ENCODE measurements around the gene CNFN.

Gene CNFN

GRCh38 chr19:42380155-42380554, 9.9 kb downstream of the CNFN start:
- no peak overlapping the region for H2BK12ac ChIP-seq (ENCODE audit: low read length in 2 of 2)
- no peak overlapping the region for H3K18ac ChIP-seq (ENCODE audit: low read depth in 1 of 2, low read length in 2 of 2)
- no peak overlapping the region for H3K4ac ChIP-seq (ENCODE audit: low read depth in 1 of 2, low read length in 2 of 2)

DNA sequence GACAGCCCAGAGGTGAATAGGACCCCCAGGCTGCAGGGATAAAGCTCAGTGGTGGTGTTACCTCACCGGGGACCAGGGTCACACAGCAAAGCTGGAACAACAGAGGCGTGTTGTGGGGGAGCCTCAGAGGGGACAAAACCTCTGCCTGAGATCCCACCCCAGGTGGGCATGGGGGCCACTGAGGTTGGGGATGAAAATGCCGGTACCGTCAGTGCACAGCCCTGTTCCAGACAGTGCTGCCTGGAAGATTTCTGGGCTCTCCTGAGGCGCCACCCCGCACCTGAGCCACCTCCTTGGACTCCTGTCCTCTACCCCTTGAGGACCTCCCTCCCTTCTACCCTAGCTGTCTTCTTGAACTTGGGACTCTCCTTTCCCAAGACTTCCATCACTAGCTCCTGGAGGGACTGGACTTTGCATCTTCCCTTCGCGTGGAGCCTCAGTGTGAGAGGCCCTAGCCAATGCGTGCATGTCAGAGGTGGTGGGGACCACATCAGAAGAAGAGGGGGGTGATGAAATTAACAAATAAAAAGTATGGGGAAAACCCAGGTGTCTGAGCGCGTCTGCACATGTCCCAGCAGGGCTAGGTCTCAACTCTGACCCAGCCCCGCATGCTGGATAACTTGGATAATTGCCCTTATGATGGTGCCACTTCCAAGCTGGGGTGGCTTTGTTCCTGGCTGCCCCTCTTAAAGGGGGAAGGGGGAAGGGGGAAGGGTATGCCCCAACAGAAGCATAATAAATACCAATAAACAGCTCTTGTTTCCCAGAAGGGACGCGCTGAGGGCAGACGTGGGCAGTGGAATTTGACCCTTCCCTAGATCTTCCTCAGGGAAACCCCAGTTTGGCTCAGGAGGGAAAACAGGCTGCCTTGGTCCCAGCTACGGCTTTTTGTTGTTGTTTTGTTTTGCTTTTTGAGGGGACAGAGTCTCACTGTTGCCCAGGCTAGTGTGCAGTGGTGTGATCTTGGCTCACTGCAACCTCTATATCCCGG, 11.6 kb downstream of the CNFN start:
- 89% methylated on average over 17 of the region's 17 CpGs for WGBS
- H3K4ac ChIP-seq (ENCODE audit: low read depth in 1 of 2, low read length in 2 of 2) = no peak overlapping the region
- no peak overlapping the region for H3K4me2 ChIP-seq (ENCODE audit: low read length, poor library complexity, severe bottlenecking)
- no peak for DNase-seq
- no peak overlapping the region for H4K8ac ChIP-seq (ENCODE audit: low read length)
- H3K14ac ChIP-seq (ENCODE audit: low read length in 2 of 2) = no peak overlapping the region
- H3K9me3 ChIP-seq (ENCODE audit: control insufficient read depth, low read length) = no peaks in the 10 kb centered on the region
- H3K36me3 ChIP-seq (ENCODE audit: control insufficient read depth in 1 of 2, insufficient read depth in 2 of 2, low read depth in 1 of 2, low read length in 2 of 2) = peaks cover 11 to 26% of the 10 kb centered on the region in 2 experiments
- H3K27me3 ChIP-seq (ENCODE audit: control insufficient read depth in 1 of 2, insufficient read depth in 1 of 2, low read length in 2 of 2) = peaks cover 30 to 44% of the 10 kb centered on the region in 2 experiments
- no peak overlapping the region for H2BK120ac ChIP-seq (ENCODE audit: low read depth, low read length)
- no peak overlapping the region for H4K91ac ChIP-seq (ENCODE audit: low read length)
- no peak overlapping the region for H2AK5ac ChIP-seq (ENCODE audit: low read length, severe bottlenecking)
- no peak overlapping the region for H2BK15ac ChIP-seq (ENCODE audit: low read depth, poor library complexity, severe bottlenecking)
- H2BK5ac ChIP-seq (ENCODE audit: low read depth, low read length, poor library complexity, severe bottlenecking) = no peak overlapping the region
- no peak overlapping the region for H3K18ac ChIP-seq (ENCODE audit: low read depth in 1 of 2, low read length in 2 of 2)
- H3K23ac ChIP-seq (ENCODE audit: low read length in 2 of 2) = no peak overlapping the region
- no peaks in the 10 kb centered on the region for H3K4me1 ChIP-seq (ENCODE audit: control insufficient read depth, insufficient read depth, low read depth, low read length)
- H2AFZ ChIP-seq (ENCODE audit: low read depth, low read length) = no peak overlapping the region
- no peak overlapping the region for H3K4me3 ChIP-seq (ENCODE audit: insufficient read depth in 1 of 2, low read depth in 1 of 2, low read length in 2 of 2)
- H3K79me1 ChIP-seq (replicated peaks; ENCODE audit: low read length, poor library complexity, severe bottlenecking) = no peaks in the 10 kb centered on the region
- H2BK12ac ChIP-seq (ENCODE audit: low read length in 2 of 2) = no peak overlapping the region
- no peak overlapping the region for H3K9ac ChIP-seq (ENCODE audit: low read length)
- H3K27ac ChIP-seq (ENCODE audit: low read length, poor library complexity, severe bottlenecking) = no peak overlapping the region

More at GRCh38 chr19:42380155-42380554, 9.9 kb downstream of the CNFN start:
- Histone ChIP-seq H2BK15ac (ENCODE audit: low read depth, poor library complexity, severe bottlenecking) (no peak overlapping the region), H4K8ac (ENCODE audit: low read length) (no peak overlapping the region), H3K27ac (ENCODE audit: low read length, poor library complexity, severe bottlenecking) (no peak overlapping the region), H3K23ac (ENCODE audit: low read length in 2 of 2) (no peak overlapping the region), H4K91ac (ENCODE audit: low read length) (no peak overlapping the region), H2BK5ac (ENCODE audit: low read depth, low read length, poor library complexity, severe bottlenecking) (no peak overlapping the region), H3K14ac (ENCODE audit: low read length in 2 of 2) (no peak overlapping the region), H3K4me2 (ENCODE audit: low read length, poor library complexity, severe bottlenecking) (no peak overlapping the region), H2BK120ac (ENCODE audit: low read depth, low read length) (no peak overlapping the region), H3K79me1 (replicated peaks; ENCODE audit: low read length, poor library complexity, severe bottlenecking) (no peaks in the 10 kb centered on the region), H3K4me3 (ENCODE audit: insufficient read depth in 1 of 2, low read depth in 1 of 2, low read length in 2 of 2) (no peak overlapping the region), H3K4me1 (ENCODE audit: control insufficient read depth, insufficient read depth, low read depth, low read length) (no peaks in the 10 kb centered on the region), H2AK5ac (ENCODE audit: low read length, severe bottlenecking) (no peak overlapping the region), H3K27me3 (ENCODE audit: control insufficient read depth in 1 of 2, insufficient read depth in 1 of 2, low read length in 2 of 2) (peaks cover 30 to 44% of the 10 kb centered on the region in 2 experiments), H3K9ac (ENCODE audit: low read length) (no peak overlapping the region), H3K36me3 (ENCODE audit: control insufficient read depth in 1 of 2, insufficient read depth in 2 of 2, low read depth in 1 of 2, low read length in 2 of 2) (peaks cover 4 to 18% of the 10 kb centered on the region in 2 experiments), H3K9me3 (ENCODE audit: control insufficient read depth, low read length) (no peaks in the 10 kb centered on the region), H2AFZ (ENCODE audit: low read depth, low read length) (no peak overlapping the region)
- no peak for DNase-seq
- 99% methylated on average over 3 of the region's 6 CpGs for WGBS

DNA sequence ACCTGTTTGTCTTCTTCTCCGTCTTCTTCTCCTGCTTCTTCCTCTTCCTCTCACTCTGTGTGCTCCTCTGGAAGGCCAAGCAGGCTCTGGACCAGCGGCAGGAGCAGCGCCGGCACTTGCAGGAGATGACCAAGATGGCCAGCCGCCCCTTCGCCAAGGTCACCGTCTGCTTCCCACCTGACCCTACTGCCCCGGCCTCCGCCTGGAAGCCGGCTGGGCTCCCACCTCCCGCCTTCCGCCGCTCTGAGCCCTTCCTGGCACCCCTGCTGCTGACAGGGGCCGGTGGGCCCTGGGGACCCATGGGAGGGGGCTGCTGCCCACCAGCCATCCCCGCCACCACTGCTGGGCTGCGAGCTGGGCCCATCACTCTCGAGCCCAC, 13.9 kb downstream of the CNFN start:
- Histone ChIP-seq H3K4me2 (ENCODE audit: low read length, poor library complexity, severe bottlenecking) (no peak overlapping the region), H3K14ac (ENCODE audit: low read length in 2 of 2) (no peak overlapping the region), H2BK12ac (ENCODE audit: low read length in 2 of 2) (no peak overlapping the region), H3K9me3 (ENCODE audit: control insufficient read depth, low read length) (no peaks in the 10 kb centered on the region), H3K27me3 (ENCODE audit: control insufficient read depth in 1 of 2, insufficient read depth in 1 of 2, low read length in 2 of 2) (peaks cover 17 to 24% of the 10 kb centered on the region in 2 experiments), H4K8ac (ENCODE audit: low read length) (no peak overlapping the region), H3K79me1 (replicated peaks; ENCODE audit: low read length, poor library complexity, severe bottlenecking) (no peaks in the 10 kb centered on the region), H3K4ac (ENCODE audit: low read depth in 1 of 2, low read length in 2 of 2) (no peak overlapping the region), H3K36me3 (ENCODE audit: control insufficient read depth in 1 of 2, insufficient read depth in 2 of 2, low read depth in 1 of 2, low read length in 2 of 2) (peaks cover 16 to 33% of the 10 kb centered on the region in 2 experiments), H2BK5ac (ENCODE audit: low read depth, low read length, poor library complexity, severe bottlenecking) (no peak overlapping the region), H2AFZ (ENCODE audit: low read depth, low read length) (no peak overlapping the region), H3K27ac (ENCODE audit: low read length, poor library complexity, severe bottlenecking) (no peak overlapping the region), H2AK5ac (ENCODE audit: low read length, severe bottlenecking) (no peak overlapping the region), H4K91ac (ENCODE audit: low read length) (no peak overlapping the region), H3K4me3 (ENCODE audit: insufficient read depth in 1 of 2, low read depth in 1 of 2, low read length in 2 of 2) (no peak overlapping the region), H2BK15ac (ENCODE audit: low read depth, poor library complexity, severe bottlenecking) (no peak overlapping the region), H3K9ac (ENCODE audit: low read length) (no peak overlapping the region), H3K18ac (ENCODE audit: low read depth in 1 of 2, low read length in 2 of 2) (no peak overlapping the region), H3K23ac (ENCODE audit: low read length in 2 of 2) (no peak overlapping the region), H2BK120ac (ENCODE audit: low read depth, low read length) (no peak overlapping the region), H3K4me1 (ENCODE audit: control insufficient read depth, insufficient read depth, low read depth, low read length) (no peaks in the 10 kb centered on the region)
- no peak for DNase-seq
- WGBS = 98% methylated on average over 17 of the region's 17 CpGs

DNA sequence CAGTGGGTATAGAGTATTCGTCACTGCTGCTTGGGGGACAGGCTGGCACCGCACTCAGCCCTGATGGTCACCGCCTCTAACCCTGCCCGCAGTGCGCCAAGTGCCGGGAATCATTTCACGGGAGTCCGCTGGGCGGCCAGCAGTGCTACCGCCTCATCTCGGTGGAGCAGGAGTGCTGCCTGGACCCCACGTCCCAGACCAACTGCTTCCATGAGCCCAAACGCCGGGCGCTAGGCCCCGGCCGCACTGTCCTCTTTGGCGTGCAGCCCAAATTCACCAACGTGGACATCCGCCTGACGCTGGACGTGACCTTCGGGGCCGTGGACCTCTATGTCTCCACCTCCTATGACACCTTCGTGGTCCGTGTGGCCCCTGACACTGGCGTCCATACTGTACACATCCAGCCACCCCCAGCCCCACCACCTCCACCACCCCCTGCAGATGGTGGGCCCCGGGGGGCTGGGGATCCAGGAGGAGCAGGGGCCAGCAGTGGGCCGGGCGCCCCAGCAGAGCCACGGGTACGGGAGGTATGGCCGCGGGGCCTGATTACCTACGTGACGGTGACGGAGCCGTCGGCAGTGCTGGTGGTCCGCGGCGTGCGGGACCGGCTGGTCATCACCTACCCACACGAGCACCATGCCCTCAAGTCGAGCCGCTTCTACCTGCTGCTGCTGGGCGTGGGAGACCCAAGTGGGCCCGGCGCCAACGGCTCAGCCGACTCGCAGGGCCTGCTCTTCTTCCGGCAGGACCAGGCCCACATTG, 14.5 kb downstream of the CNFN start:
- Histone ChIP-seq H3K4me3 (ENCODE audit: insufficient read depth in 1 of 2, low read depth in 1 of 2, low read length in 2 of 2) (no peak overlapping the region), H4K8ac (ENCODE audit: low read length) (no peak overlapping the region)

More for the DNA sequence above, 14.5 kb downstream of the CNFN start:
- peaks cover 14 to 20% of the 10 kb centered on the region in 2 experiments for H3K27me3 ChIP-seq (ENCODE audit: control insufficient read depth in 1 of 2, insufficient read depth in 1 of 2, low read length in 2 of 2)
- no peak overlapping the region for H3K23ac ChIP-seq (ENCODE audit: low read length in 2 of 2)
- H3K9me3 ChIP-seq (ENCODE audit: control insufficient read depth, low read length) = no peaks in the 10 kb centered on the region
- H3K27ac ChIP-seq (ENCODE audit: low read length, poor library complexity, severe bottlenecking) = no peak overlapping the region
- no peak overlapping the region for H3K9ac ChIP-seq (ENCODE audit: low read length)
- no peak overlapping the region for H3K4ac ChIP-seq (ENCODE audit: low read depth in 1 of 2, low read length in 2 of 2)
- H2BK5ac ChIP-seq (ENCODE audit: low read depth, low read length, poor library complexity, severe bottlenecking) = no peak overlapping the region
- WGBS = 97% methylated on average over 54 of the region's 54 CpGs
- peaks cover 18 to 37% of the 10 kb centered on the region in 2 experiments for H3K36me3 ChIP-seq (ENCODE audit: control insufficient read depth in 1 of 2, insufficient read depth in 2 of 2, low read depth in 1 of 2, low read length in 2 of 2)
- no peak overlapping the region for H3K4me2 ChIP-seq (ENCODE audit: low read length, poor library complexity, severe bottlenecking)
- no peak overlapping the region for H4K91ac ChIP-seq (ENCODE audit: low read length)
- no peak overlapping the region for H2BK12ac ChIP-seq (ENCODE audit: low read length in 2 of 2)
- no peak for DNase-seq
- H2AFZ ChIP-seq (ENCODE audit: low read depth, low read length) = no peak overlapping the region
- no peaks in the 10 kb centered on the region for H3K4me1 ChIP-seq (ENCODE audit: control insufficient read depth, insufficient read depth, low read depth, low read length)
- no peak overlapping the region for H2AK5ac ChIP-seq (ENCODE audit: low read length, severe bottlenecking)
- no peak overlapping the region for H3K14ac ChIP-seq (ENCODE audit: low read length in 2 of 2)
- no peak overlapping the region for H2BK120ac ChIP-seq (ENCODE audit: low read depth, low read length)
- H3K79me1 ChIP-seq (replicated peaks; ENCODE audit: low read length, poor library complexity, severe bottlenecking) = no peaks in the 10 kb centered on the region
- peak overlapping the region; percentile 44 for H2BK15ac ChIP-seq (ENCODE audit: low read depth, poor library complexity, severe bottlenecking)
- H3K18ac ChIP-seq (ENCODE audit: low read depth in 1 of 2, low read length in 2 of 2) = no peak overlapping the region

All from mesenchymal stem cell (in vitro differentiated cells and primary cell).